Activated naive CD8-positive, alpha-beta T cell treated with anti-CD3 and anti-CD28 coated beads for 36 hours (primary cell): ENCODE measurements around the gene RASL12. TPM values are rescaled to one million over a fixed set of nuclear protein-coding genes. Genes with fewer than 3 reads are reported as not detected.
"Not testable (repeated sequence)": the region's sequence is repeated elsewhere in the genome, so short reads cannot be mapped to it uniquely, and the experiment has no call there.

Experiments used
- DNase-seq: peaks from one replicate; pipeline ENCODE4 v3.0.0; 2021
- H3K27ac Mint-ChIP-seq: one replicate; pipeline ENCODE4 v1.8.0; 2022; ENCODE audit warnings: mild to moderate bottlenecking, moderate library complexity, mixed read lengths
- H3K27me3 Mint-ChIP-seq: one replicate; pipeline ENCODE4 v1.8.0; 2022; ENCODE audit warnings: mild to moderate bottlenecking, mixed read lengths
- H3K36me3 Mint-ChIP-seq: one replicate; pipeline ENCODE4 v1.8.0; 2021; ENCODE audit warnings: mild to moderate bottlenecking, mixed read lengths
- H3K4me1 Mint-ChIP-seq: one replicate; pipeline ENCODE4 v1.8.0; 2021; ENCODE audit warnings: mixed read lengths
- H3K4me3 Mint-ChIP-seq: one replicate; pipeline ENCODE4 v1.8.0; 2022; ENCODE audit warnings: mild to moderate bottlenecking, moderate library complexity, mixed read lengths
- H3K9me3 Mint-ChIP-seq: one replicate; pipeline ENCODE4 v1.8.0; 2022; ENCODE audit warnings: mixed read lengths
- total RNA-seq, 2 experiments: library from RNA; stranded (reverse); gene quantifications; one replicate each; pipeline ENCODE4 v1.2.3, GENCODE V29; 2021

Gene RASL12, protein sequence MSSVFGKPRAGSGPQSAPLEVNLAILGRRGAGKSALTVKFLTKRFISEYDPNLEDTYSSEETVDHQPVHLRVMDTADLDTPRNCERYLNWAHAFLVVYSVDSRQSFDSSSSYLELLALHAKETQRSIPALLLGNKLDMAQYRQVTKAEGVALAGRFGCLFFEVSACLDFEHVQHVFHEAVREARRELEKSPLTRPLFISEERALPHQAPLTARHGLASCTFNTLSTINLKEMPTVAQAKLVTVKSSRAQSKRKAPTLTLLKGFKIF
- total RNA-seq, result not detected

DNA sequence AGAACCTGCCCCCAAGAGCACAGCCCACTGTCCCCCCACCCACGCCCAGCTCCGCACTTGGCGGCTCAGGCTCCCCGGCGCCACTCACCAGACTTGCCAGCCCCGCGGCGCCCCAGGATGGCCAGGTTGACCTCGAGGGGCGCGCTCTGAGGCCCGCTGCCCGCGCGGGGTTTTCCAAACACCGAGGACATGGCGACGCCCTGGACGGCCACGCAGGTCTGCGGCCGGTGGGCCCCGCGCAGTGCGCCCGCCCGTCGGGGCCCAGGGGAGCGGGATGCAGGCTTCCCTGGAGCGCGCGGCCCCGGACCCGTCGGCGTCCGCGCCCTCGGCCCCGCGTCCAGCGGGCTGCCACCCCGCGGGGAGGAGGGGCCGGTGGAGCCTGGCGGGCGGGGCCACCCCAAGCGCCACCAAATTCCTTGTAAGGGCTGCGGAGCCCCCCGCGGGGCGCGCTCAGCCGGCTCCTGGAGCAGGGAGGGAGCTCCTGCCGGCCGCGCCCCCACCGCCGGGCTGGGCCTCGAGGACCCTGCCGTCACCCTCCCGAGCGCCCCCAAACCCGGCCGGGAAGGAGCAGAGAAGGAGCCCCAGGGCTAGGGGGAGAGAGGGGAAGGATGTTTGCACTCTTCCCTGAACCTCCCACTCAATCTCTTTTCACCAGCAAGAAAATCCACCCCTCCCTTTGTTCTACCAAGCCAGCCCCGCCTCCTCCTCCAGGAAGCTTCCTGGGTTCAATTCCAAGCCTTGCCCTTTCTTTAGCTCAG is at the start of gene RASL12:
Gene RASL12 (minus strand): TSS at position 347 of the 758 bp plus-strand sequence. CDS start 156 bp downstream, at position 191.
- H3K27me3 Mint-ChIP-seq, result peaks cover 36% of the 10 kb centered on the region
- H3K9me3 Mint-ChIP-seq, result no peaks in the 10 kb centered on the region
- H3K4me3 Mint-ChIP-seq, result peak within 1 kb of the TSS; percentile 59
- no peak for DNase-seq
- no peaks in the 10 kb centered on the region for H3K36me3 Mint-ChIP-seq
- H3K4me1 Mint-ChIP-seq, result peaks cover 6% of the 10 kb centered on the region
- H3K27ac Mint-ChIP-seq, result no peak within 1 kb of the TSS

DNA sequence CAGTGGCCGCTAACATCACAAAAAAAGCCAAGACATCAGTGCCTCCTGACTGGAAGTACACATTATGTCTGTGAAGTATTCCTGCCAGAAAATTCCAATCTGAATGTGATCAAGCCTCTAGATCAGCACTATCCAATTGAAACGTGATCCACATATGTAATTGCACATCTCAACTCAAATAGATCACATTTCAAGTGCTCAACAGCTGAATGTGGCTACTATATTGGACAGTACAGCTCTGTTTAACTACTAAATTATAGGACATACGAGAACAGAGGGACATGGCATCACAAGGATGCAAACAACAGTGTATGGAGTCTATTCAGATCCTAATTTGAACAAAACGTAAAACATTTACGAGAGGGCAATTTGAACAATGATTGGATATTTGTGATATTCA is 47.8 kb upstream of the RASL12 start:
- H3K4me1 Mint-ChIP-seq, result no peaks in the 10 kb centered on the region
- H3K27me3 Mint-ChIP-seq, result no peaks in the 10 kb centered on the region
- H3K9me3 Mint-ChIP-seq, result no peaks in the 10 kb centered on the region
- H3K36me3 Mint-ChIP-seq, result peaks cover 25% of the 10 kb centered on the region
- no peak for DNase-seq
- no peak overlapping the region for H3K27ac Mint-ChIP-seq
- H3K4me3 Mint-ChIP-seq, result no peak overlapping the region

DNA sequence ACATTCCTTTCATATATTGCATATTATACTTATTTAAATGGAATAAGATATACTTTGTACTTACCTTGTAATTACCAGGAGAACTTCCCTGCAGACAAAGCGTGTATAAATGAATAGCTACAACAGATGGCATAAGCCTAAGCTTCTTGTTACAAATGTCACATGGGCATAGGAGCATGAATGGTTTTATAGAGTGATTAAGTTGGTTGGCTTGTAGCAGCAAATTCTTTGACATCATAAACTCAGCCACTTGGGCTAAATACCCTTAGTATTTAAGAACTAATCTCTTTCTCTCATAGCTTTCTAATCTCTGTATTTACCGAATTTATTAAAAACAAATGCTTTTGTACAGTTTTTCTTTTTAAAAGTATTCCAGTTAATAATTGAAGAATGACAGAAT is 47.3 kb upstream of the RASL12 start, which contains the start of gene UBAP1L:
Gene UBAP1L (minus strand): TSS at position 115 of the 400 bp plus-strand sequence. CDS start 8,985 bp downstream, outside the sequence.
- Mint-ChIP-seq H3K4me3 (no peak within 1 kb of the TSS), H3K4me1 (no peaks in the 10 kb centered on the region), H3K27me3 (no peaks in the 10 kb centered on the region), H3K27ac (no peak within 1 kb of the TSS), H3K9me3 (no peaks in the 10 kb centered on the region), H3K36me3 (peaks cover 25% of the 10 kb centered on the region)
- DNase-seq, result no peak

DNA sequence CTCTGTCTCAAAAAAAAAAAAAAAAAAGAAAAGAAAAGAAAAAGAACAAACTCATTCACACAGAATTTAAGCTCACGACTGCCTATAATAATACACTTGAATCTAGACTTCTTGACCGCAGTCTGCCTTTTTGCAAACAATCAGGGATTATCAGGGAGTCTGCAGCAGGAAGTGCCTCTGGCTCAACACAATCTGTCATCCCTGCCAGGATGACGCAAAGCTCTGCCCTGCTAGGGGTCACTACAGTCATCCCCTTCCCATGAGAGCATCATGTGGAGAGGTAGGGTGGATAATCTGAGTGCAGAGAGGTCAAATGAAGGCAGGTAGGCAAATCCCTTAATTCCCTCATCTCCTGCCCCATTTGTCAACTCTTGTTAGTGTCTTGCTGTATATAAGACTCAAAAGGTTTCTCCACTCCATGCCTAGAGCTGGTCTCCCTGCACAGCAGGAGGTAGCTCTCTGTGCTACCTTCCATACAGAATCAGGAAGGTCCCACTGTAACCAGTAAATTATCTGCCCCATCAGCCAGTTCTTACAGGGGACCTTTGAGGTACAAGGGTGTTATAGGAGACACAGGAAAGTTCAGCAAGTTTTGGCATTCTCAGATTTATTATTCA is 43.0 kb upstream of the RASL12 start:
- Mint-ChIP-seq H3K27ac (no peak overlapping the region), H3K9me3 (no peaks in the 10 kb centered on the region), H3K36me3 (peaks cover 15% of the 10 kb centered on the region), H3K4me1 (peaks cover 3% of the 10 kb centered on the region), H3K4me3 (no peak overlapping the region), H3K27me3 (no peaks in the 10 kb centered on the region)
- no peak for DNase-seq

DNA sequence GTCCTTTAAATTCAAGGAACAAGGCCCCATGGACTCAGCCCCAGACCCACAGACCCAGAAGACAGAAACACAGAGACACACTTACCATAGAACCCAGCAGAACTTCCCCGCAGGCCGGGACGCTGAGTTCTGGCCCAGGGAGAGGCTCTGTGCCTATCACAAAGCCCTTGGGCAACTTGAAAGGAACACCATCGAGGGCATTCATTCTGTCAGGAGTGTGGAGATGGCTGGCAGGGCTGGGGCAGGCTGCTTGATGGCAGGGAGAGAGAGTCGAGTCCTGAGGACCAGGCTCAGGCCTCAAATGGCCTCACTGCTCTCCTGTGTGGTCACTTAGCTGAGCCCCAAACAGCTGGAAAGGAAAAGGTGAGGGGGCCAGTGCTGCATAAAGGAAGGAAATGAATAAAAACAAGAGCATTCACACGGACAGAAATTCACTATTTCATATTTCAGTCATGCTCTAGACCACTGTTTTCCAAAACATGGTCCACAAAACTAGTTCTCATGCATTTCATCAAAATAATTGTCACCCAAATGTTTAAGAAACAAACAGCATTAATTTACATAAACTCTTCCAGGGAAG is 38.3 kb upstream of the RASL12 start:
- Mint-ChIP-seq H3K4me3 (no peak overlapping the region), H3K36me3 (peaks cover 12% of the 10 kb centered on the region), H3K27ac (no peak overlapping the region), H3K9me3 (no peaks in the 10 kb centered on the region), H3K4me1 (peaks cover 7% of the 10 kb centered on the region), H3K27me3 (no peaks in the 10 kb centered on the region)
- DNase-seq, result no peak

DNA sequence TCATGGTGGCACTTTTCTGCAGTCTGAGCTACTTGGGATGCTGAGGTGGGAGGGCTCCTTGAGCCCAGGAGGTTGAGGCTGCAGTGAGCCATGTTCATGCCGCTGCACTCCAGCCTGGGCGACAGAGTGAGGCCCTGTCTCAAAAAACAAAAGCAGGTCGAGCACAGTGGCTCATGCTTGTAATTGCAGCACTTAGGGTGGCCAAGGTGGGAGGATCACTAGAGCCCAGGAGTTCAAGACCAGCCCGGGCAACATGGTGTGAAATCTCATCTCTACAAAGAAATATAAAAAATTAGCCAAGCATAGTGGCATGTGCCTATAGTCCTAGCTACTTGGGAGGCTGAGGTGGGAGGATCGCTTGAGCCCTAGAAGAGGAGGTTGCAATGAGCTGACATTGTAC is 37.2 kb upstream of the RASL12 start:
- peaks cover 9% of the 10 kb centered on the region for H3K36me3 Mint-ChIP-seq
- H3K27ac Mint-ChIP-seq, result no peak overlapping the region
- H3K27me3 Mint-ChIP-seq, result no peaks in the 10 kb centered on the region
- H3K9me3 Mint-ChIP-seq, result no peaks in the 10 kb centered on the region
- no peak overlapping the region for H3K4me3 Mint-ChIP-seq
- DNase-seq, result no peak
- H3K4me1 Mint-ChIP-seq, result peaks cover 7% of the 10 kb centered on the region

DNA sequence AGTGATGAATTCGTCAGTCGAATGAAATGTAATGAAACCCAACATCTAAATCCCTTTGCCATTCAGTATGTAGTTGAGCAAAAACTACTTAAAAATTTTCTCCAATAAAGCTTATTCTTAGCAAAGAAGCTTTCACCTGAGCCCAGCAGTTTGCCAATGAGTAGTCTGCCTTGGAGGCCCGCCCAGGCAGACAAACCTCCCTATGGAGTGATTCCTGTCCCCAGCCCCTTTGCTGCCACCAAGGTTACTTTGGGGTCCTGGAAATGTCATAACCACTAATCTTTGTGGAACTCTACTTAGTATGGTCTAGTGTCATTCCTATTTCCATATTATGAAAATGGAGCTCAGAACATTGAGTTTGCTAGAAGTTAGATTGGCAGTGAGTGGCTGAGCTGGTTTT is 35.1 kb upstream of the RASL12 start:
- Mint-ChIP-seq H3K36me3 (peaks cover 7% of the 10 kb centered on the region), H3K4me1 (peaks cover 7% of the 10 kb centered on the region), H3K4me3 (no peak overlapping the region), H3K9me3 (no peaks in the 10 kb centered on the region), H3K27ac (no peak overlapping the region), H3K27me3 (no peaks in the 10 kb centered on the region)
- no peak for DNase-seq

DNA sequence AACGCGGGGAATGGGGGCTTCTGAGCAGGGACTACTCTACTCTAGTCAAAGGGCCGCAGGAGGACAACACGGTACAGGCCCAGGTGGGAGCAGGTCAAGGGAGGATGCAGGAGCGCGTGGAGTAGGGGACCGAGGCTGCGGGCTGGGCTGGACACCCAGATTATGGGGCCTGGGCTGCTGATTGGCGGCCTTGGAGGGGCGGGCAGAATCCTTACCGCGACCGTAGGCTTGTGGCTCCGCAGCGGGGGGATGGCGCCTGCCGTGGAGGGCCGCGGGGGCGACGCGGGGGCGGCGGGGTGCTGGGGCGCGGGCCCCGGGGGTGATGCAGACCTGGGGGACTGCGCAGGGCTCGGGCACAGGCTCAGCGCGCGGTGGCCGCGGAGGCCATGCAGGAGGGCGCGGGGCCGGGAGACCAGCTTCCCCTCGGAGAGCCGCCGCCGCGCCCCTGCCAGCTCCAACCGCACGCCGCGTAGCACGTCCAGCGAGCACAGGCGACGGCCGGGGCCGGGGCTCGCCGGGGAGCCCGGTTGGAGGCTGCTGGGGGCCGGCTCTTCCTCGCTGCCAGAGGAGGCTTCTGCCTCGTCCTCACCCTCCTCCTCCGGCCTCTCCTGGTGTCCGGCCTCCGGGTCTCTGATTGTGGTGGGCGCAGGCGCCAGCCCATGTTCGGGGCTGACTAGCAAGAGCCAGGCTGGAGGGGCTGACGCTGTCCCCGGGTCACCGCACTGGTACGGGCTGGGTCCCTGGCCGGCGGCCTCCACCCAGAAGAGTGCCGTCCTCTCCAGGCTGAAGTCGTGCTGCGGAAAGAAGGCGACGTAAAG is 34.3 kb upstream of the RASL12 start:
- no peak for DNase-seq
- H3K27me3 Mint-ChIP-seq, result no peaks in the 10 kb centered on the region
- no peak overlapping the region for H3K4me3 Mint-ChIP-seq
- H3K4me1 Mint-ChIP-seq, result peaks cover 7% of the 10 kb centered on the region
- peaks cover 6% of the 10 kb centered on the region for H3K36me3 Mint-ChIP-seq
- no peak overlapping the region for H3K27ac Mint-ChIP-seq
- no peaks in the 10 kb centered on the region for H3K9me3 Mint-ChIP-seq

DNA sequence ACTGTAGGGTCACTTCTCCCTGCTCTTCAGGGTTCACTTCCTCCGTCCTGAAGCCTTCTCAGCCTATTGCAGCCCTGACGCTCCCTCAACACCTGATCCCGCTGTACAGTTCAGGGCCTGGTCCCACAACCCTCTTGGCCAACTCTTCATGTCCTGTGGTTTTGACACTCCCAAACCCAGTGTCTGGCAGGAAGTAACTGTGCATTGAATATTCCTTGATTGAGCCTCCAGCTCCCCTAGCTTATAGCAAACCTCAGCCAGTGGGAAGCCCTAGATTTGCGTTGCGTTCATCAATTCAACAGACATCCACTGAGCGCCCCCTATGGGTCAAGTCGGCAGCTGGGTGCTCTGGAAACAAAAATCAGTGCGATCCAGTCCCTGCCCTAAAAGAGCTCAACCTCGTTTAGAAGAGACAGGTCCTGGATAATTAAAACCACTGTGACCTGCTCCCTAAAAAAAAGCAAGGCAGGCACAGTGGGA is 33.7 kb upstream of the RASL12 start:
- peaks cover 7% of the 10 kb centered on the region for H3K4me1 Mint-ChIP-seq
- H3K36me3 Mint-ChIP-seq, result peaks cover 5% of the 10 kb centered on the region
- no peaks in the 10 kb centered on the region for H3K9me3 Mint-ChIP-seq

DNA sequence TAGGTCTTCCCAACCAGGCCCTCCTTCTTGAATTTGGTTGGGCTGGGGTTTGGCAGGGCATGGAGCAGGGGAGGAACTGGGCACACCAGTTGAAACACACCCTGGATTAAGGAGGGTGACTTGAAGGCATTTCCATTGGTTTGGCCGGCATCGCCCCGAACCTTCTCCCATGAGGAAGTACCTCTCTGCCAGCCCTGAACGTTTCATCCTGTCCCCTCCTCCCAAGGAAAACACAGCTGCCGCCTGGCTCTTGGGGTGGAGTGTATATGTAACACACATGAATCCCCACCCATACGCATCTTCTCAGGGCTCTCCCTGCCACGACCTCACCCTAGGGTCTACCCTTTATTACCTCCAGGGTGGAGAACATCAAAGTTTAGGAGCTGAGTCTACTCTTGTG is 32.7 kb upstream of the RASL12 start:
- DNase-seq, result no peak
- Mint-ChIP-seq H3K4me3 (no peak overlapping the region), H3K36me3 (peaks cover 5% of the 10 kb centered on the region), H3K9me3 (no peaks in the 10 kb centered on the region), H3K27ac (no peak overlapping the region), H3K27me3 (no peaks in the 10 kb centered on the region), H3K4me1 (peaks cover 4% of the 10 kb centered on the region)

More for the DNA sequence above, 33.7 kb upstream of the RASL12 start:
- Mint-ChIP-seq H3K27ac (no peak overlapping the region), H3K27me3 (no peaks in the 10 kb centered on the region), H3K4me3 (no peak overlapping the region)
- DNase-seq, result peak; percentile 54

DNA sequence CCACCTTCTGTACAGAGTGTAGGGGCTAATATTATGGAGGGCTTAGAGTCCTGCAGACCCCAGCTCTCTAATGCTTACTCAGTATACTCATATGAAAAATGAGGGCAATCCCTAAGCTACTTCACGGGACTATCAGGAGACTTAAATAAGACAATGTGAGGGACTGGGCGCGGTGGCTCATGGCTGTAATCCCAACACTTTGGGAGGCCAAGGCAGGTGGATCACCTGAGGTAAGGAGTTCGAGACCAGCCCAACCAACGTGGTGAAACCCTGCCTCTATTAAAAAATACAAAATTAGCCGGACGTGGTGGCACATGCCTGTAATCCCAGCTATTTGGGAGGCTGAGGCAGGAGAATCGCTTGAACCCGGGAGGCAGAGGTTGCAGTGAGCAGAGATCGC is 32.0 kb upstream of the RASL12 start:
- H3K9me3 Mint-ChIP-seq, H3K4me1 Mint-ChIP-seq, H3K27ac Mint-ChIP-seq, H3K4me3 Mint-ChIP-seq, DNase-seq, H3K36me3 Mint-ChIP-seq, H3K27me3 Mint-ChIP-seq: not testable (repeated sequence)

DNA sequence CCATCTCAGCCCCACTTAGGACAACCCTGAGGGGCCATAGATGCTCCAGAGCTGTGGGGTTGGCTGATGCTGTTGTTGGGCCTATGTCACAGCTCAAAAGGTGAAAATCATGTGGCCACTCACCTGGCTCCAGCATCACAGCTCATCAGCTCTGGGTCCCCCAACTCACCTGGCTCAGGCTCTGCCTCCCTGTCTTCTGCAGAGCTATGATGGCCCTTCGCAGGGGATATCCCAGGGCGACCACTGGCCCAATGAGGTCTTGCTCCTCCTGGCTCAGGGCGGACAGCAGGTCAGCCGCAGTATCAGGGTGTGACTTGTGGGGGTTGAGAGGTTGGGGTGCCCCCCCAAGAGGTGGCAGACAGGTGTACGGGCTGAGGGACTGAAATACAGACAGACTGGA is 31.5 kb upstream of the RASL12 start:
- Mint-ChIP-seq H3K27me3 (no peaks in the 10 kb centered on the region), H3K36me3 (peaks cover 5% of the 10 kb centered on the region), H3K9me3 (no peaks in the 10 kb centered on the region), H3K4me3 (no peak overlapping the region), H3K4me1 (peaks cover 4% of the 10 kb centered on the region), H3K27ac (no peak overlapping the region)
- no peak for DNase-seq

DNA sequence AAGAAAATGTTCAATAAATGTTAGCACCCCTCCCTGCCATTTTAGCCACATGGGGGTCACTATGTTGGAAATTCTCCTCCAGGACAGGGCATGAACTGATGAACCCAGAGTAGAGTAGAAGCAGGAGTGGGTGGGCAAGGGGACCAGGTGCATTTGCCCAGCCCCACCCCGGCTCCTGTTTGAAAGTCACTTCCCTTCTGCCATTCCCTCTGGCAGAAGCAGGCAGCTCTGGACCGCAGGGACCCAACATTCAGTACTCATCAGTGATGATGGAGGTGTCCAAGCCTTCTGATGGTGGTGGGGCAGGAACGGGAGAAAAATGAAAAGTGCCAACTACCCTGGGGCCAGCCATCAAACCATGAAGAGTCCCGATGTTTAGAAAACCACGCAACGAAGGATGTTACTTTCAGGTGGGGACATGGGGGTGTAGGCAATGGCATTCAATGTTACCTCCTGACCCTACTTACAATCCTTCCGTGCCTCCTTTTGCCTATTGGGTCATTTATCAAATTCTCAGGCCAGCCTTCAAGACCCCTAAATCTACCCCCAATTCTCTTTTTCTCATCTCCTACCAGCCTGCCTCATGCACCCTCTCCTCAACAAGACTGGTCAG is 30.0 kb upstream of the RASL12 start:
- no peak for DNase-seq
- peaks cover 5% of the 10 kb centered on the region for H3K36me3 Mint-ChIP-seq
- no peak overlapping the region for H3K27ac Mint-ChIP-seq
- no peak overlapping the region for H3K4me3 Mint-ChIP-seq
- no peaks in the 10 kb centered on the region for H3K9me3 Mint-ChIP-seq
- no peaks in the 10 kb centered on the region for H3K27me3 Mint-ChIP-seq
- peaks cover 4% of the 10 kb centered on the region for H3K4me1 Mint-ChIP-seq
